Measurements from ENCODE around the gene KRTAP4-2.
"Not testable (repeated sequence)": the region's sequence is repeated elsewhere in the genome, so short reads cannot be mapped to it uniquely, and the experiment has no call there.

KRTAP4-2 gene

DNA sequence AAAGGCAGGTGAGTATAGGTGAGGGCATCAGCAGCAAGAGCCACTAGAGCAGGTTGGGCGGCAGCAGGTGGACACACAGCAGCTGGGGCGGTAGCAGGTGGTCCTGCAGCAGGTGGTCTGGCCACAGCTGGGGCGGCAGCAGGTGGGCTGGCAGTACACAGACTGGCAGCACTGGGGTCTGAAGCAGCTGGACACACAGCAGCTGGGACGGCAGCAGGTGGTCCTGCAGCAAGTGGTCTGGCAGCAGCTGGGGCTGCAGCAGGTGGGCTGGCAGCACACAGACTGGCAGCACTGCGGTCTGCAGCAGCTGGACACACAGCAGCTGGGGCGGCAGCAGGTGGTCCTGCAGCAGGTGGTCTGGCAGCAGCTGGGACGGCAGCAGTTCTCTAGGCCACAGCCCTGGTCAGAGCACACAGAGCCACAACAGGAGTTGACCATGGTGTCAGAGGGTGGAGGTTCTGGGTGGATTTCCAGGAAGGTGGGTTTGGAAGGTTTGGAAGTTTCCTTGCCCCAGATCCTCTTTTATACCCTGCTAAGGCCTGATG lies at the start of gene KRTAP4-2:
Gene KRTAP4-2 (minus strand): TSS at position 495 of the 545 bp plus-strand sequence. CDS start 57 bp downstream, at position 438.
- Mint-ChIP-seq H3K27me3 (ENCODE audit: low read depth) (peaks cover 20% of the 10 kb centered on the region), H3K4me1 (no peaks in the 10 kb centered on the region), H3K4me3 (no peak within 1 kb of the TSS), H3K36me3 (ENCODE audit: low read depth) (no peaks in the 10 kb centered on the region), H3K9me3 (no peaks in the 10 kb centered on the region), H3K27ac (no peak within 1 kb of the TSS)
- TF ChIP-seq, protein P1, sequence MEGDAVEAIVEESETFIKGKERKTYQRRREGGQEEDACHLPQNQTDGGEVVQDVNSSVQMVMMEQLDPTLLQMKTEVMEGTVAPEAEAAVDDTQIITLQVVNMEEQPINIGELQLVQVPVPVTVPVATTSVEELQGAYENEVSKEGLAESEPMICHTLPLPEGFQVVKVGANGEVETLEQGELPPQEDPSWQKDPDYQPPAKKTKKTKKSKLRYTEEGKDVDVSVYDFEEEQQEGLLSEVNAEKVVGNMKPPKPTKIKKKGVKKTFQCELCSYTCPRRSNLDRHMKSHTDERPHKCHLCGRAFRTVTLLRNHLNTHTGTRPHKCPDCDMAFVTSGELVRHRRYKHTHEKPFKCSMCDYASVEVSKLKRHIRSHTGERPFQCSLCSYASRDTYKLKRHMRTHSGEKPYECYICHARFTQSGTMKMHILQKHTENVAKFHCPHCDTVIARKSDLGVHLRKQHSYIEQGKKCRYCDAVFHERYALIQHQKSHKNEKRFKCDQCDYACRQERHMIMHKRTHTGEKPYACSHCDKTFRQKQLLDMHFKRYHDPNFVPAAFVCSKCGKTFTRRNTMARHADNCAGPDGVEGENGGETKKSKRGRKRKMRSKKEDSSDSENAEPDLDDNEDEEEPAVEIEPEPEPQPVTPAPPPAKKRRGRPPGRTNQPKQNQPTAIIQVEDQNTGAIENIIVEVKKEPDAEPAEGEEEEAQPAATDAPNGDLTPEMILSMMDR (IDR thresholded peaks at IDR 0.05; ENCODE audit: unreplicated experiment in 3 of 3), result no peak

DNA sequence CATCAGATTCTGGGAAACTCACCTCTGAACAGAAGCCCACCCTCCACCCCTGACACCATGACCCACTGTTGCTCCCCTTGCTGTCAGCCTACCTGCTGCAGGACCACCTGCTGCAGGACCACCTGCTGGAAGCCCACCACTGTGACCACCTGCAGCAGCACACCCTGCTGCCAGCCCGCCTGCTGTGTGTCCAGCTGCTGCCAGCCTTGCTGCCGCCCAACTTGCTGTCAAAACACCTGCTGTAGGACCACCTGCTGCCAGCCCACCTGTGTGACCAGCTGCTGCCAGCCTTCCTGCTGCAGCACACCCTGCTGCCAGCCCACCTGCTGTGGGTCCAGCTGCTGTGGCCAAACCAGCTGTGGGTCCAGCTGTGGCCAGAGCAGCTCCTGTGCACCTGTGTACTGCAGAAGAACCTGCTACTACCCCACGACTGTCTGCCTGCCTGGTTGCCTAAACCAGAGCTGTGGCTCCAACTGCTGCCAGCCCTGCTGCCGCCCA lies 48.6 kb upstream of the KRTAP4-2 start, which contains the start of gene KRTAP9-2:
Gene KRTAP9-2 (plus strand): TSS at position 51 of the 498 bp plus-strand sequence. CDS start 7 bp downstream, at position 58.
- not testable (repeated sequence) for H3K27ac Mint-ChIP-seq; H3K4me1 Mint-ChIP-seq; H3K36me3 Mint-ChIP-seq (ENCODE audit: low read depth); H3K9me3 Mint-ChIP-seq; H3K4me3 Mint-ChIP-seq
- peaks cover 21% of the 10 kb centered on the region for H3K27me3 Mint-ChIP-seq (ENCODE audit: low read depth)

DNA sequence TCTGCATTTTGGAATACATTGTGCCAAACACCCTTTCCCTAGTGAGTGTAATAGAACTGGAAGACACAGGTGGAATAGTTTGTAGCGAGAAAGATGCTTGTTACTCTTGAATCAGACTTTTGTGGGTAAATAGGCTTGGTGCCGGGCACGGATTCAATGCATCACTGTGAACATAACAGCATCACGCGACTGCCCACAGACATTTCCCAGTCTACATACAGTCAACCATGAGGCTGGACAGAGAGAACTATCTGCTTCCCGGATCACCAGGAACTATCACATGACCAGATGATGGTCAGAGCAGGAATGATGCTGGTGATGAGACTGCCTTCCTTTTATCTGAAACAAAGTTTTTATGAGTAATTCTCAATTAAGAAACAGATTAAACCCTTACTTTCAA lies 48.0 kb upstream of the KRTAP4-2 start:
- no peak overlapping the region for H3K27ac Mint-ChIP-seq
- no peak overlapping the region for H3K4me3 Mint-ChIP-seq
- no peaks in the 10 kb centered on the region for H3K36me3 Mint-ChIP-seq (ENCODE audit: low read depth)
- TF ChIP-seq, protein P1 (IDR thresholded peaks at IDR 0.05; ENCODE audit: unreplicated experiment in 3 of 3), result no peak
- H3K4me1 Mint-ChIP-seq, result no peaks in the 10 kb centered on the region
- H3K27me3 Mint-ChIP-seq (ENCODE audit: low read depth), result peaks cover 20% of the 10 kb centered on the region
- H3K9me3 Mint-ChIP-seq, result no peaks in the 10 kb centered on the region

DNA sequence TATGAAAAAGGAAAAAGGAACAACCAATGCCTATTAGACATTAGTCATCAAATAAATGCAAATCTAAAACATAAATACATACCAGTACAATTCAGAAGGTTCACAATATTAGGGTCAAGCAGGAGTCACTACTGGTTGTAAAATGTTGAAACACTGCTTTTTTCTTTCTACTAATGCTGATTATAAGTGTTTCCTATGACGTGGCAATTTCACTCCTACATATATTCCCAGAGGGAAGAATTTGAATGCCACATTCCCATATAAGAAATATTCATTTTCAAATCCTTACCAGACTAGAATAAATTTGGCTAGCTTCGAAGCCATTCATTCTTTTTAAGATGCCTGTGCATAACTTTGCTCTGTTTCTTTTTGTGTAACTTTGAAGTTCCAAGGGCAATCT lies 45.8 kb upstream of the KRTAP4-2 start:
- Mint-ChIP-seq H3K9me3 (peaks cover 3% of the 10 kb centered on the region), H3K4me3 (no peak overlapping the region), H3K27ac (no peak overlapping the region), H3K27me3 (ENCODE audit: low read depth) (peaks cover 17% of the 10 kb centered on the region), H3K36me3 (ENCODE audit: low read depth) (no peaks in the 10 kb centered on the region), H3K4me1 (no peaks in the 10 kb centered on the region)
- TF ChIP-seq, protein P1 (IDR thresholded peaks at IDR 0.05; ENCODE audit: unreplicated experiment in 3 of 3), result no peak

DNA sequence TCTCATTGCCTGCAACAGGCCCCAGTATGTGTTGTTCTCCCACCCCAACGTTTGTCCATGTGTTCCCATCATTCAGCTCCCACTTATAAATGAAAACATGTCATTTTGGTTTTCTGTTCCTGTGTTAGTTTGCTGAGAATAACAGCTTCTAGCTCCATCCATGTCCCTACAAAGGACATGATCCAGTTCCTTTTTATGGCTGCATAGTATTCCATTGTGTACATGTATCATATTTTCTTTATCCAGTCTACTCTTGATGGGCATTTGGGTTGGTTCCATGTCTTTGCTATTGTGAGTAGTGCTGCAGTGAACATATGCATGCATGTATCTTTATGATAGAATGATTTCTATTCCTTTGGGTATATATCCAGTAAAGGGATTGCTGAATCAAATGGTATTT lies 37.7 kb upstream of the KRTAP4-2 start:
- Mint-ChIP-seq H3K9me3 (peaks cover 3% of the 10 kb centered on the region), H3K4me3 (no peak overlapping the region), H3K27me3 (ENCODE audit: low read depth) (peaks cover 25% of the 10 kb centered on the region), H3K36me3 (ENCODE audit: low read depth) (no peaks in the 10 kb centered on the region), H3K4me1 (peaks cover 6% of the 10 kb centered on the region), H3K27ac (no peak overlapping the region)
- TF ChIP-seq, protein P1 (IDR thresholded peaks at IDR 0.05; ENCODE audit: unreplicated experiment in 3 of 3), result no peak

DNA sequence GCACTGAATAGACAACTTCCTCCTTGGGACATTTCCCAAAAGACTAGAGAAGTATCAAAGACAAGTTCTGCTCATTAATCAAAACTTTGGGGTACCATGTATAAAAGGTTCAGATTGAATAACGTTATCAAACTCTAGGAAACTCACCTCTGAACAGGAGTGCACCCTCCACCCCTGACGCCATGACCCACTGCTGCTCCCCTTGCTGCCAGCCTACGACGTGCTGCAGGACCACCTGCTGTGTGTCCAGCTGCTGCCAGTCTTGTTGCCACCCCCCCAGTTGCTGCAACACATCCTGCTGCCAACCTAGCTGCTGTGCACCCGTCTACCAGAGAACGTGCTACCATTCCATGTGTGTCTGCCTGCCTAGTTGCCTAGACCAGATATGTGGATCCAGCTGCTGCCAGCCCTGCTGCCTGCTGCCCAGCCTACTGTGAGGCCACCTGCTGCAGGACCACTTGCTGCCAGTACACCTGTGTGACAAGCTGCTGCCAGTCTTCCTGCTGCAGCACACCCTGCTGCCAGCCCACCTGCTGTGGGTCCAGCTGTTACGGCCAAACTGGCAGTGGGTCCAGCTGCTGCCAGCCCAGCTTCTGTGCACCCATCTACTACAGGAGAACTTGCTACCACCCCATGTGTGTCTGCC lies 34.6 kb upstream of the KRTAP4-2 start:
- H3K36me3 Mint-ChIP-seq (ENCODE audit: low read depth), result no peaks in the 10 kb centered on the region
- TF ChIP-seq, protein P1 (IDR thresholded peaks at IDR 0.05; ENCODE audit: unreplicated experiment in 3 of 3), result no peak
- H3K27ac Mint-ChIP-seq, result peak overlapping the region in 1 of 3 experiments; percentile 63
- no peak overlapping the region for H3K4me3 Mint-ChIP-seq
- H3K27me3 Mint-ChIP-seq (ENCODE audit: low read depth), result peaks cover 20% of the 10 kb centered on the region
- peaks cover 10% of the 10 kb centered on the region for H3K9me3 Mint-ChIP-seq
- peaks cover 6% of the 10 kb centered on the region for H3K4me1 Mint-ChIP-seq
